ENCODE data around the gene PCDHB14.
"Not testable (repeated sequence)": the region's sequence is repeated elsewhere in the genome, so short reads cannot be mapped to it uniquely, and the experiment has no call there.

PCDHB14 gene

GRCh38 chr5:141210281-141210680 is 12.9 kb upstream of the PCDHB14 start:
- not testable (repeated sequence) for DNase-seq (ENCODE audit: low read depth)

- DNase-seq (ENCODE audit: low read depth), result not testable (repeated sequence)
Observed at GRCh38 chr5:141210849-141211248, 12.3 kb upstream of the PCDHB14 start.

GRCh38 chr5:141213656-141214339 is 9.3 kb upstream of the PCDHB14 start, which contains the start of gene PCDHB13:
Gene PCDHB13 (plus strand): TSS chr5:141213919. CDS start chr5:141214124, 205 bp downstream.
- not testable (repeated sequence) for DNase-seq (ENCODE audit: low read depth)

- DNase-seq (ENCODE audit: low read depth), result not testable (repeated sequence)
Observed at GRCh38 chr5:141214583-141214982, 8.6 kb upstream of the PCDHB14 start.

- DNase-seq (ENCODE audit: low read depth), result not testable (repeated sequence)
Observed at GRCh38 chr5:141215504-141215903, 7.6 kb upstream of the PCDHB14 start.

GRCh38 chr5:141216035-141216434 is 7.1 kb upstream of the PCDHB14 start:
- not testable (repeated sequence) for DNase-seq (ENCODE audit: low read depth)

GRCh38 chr5:141224844-141225243 is 1.7 kb downstream of the PCDHB14 start:
- DNase-seq (ENCODE audit: low read depth), result not testable (repeated sequence)

GRCh38 chr5:141225421-141225820 is 2.3 kb downstream of the PCDHB14 start:
- DNase-seq (ENCODE audit: low read depth), result not testable (repeated sequence)

- no peak for DNase-seq (ENCODE audit: low read depth)
Observed at GRCh38 chr5:141234109-141234667, 11.0 kb downstream of the PCDHB14 start.

GRCh38 chr5:141235922-141236321 is 12.8 kb downstream of the PCDHB14 start:
- DNase-seq (ENCODE audit: low read depth), result not testable (repeated sequence)

GRCh38 chr5:141236516-141237313 is 13.6 kb downstream of the PCDHB14 start:
- DNase-seq (ENCODE audit: low read depth), result no peak

GRCh38 chr5:141241496-141241895 is 18.4 kb downstream of the PCDHB14 start:
- DNase-seq (ENCODE audit: low read depth), result no peak

- no peak for DNase-seq (ENCODE audit: low read depth)
Observed at GRCh38 chr5:141245250-141245717, 22.1 kb downstream of the PCDHB14 start, which contains the start of gene PCDHB15. Gene PCDHB15 (plus strand): TSS chr5:141245395. CDS start chr5:141245579, 184 bp downstream.

GRCh38 chr5:141246971-141247370 is 23.8 kb downstream of the PCDHB14 start:
- not testable (repeated sequence) for DNase-seq (ENCODE audit: low read depth)

GRCh38 chr5:141247434-141247833 is 24.3 kb downstream of the PCDHB14 start:
- not testable (repeated sequence) for DNase-seq (ENCODE audit: low read depth)

GRCh38 chr5:141250576-141250975 is 27.4 kb downstream of the PCDHB14 start:
- no peak for DNase-seq (ENCODE audit: low read depth)

- no peak for DNase-seq (ENCODE audit: low read depth)
Observed at GRCh38 chr5:141258464-141258863, 35.3 kb downstream of the PCDHB14 start.

- no peak for DNase-seq (ENCODE audit: low read depth)
Observed at GRCh38 chr5:141258948-141259347, 35.8 kb downstream of the PCDHB14 start.

GRCh38 chr5:141260458-141261237 is 37.5 kb downstream of the PCDHB14 start:
- DNase-seq (ENCODE audit: low read depth), result no peak

GRCh38 chr5:141261238-141261546 is 38.0 kb downstream of the PCDHB14 start:
- DNase-seq (ENCODE audit: low read depth), result no peak

GRCh38 chr5:141269195-141269594 is 46.1 kb downstream of the PCDHB14 start:
- no peak for DNase-seq (ENCODE audit: low read depth)

GRCh38 chr5:141272906-141273305 is 49.8 kb downstream of the PCDHB14 start:
- no peak for DNase-seq (ENCODE audit: low read depth)

Measured in stimulated activated CD8-positive, alpha-beta memory T cell treated with anti-CD3 and anti-CD28 coated beads, Interleukin-7, amount 100 ng/mL, for 24 hours (primary cell).